ENCODE results near the gene SPA17. TPM values are rescaled to one million over a fixed set of nuclear protein-coding genes. Genes with fewer than 3 reads are reported as not detected.

The SPA17 gene
- total and polyA plus RNA-seq, 9 of the 15 experiments (the other 6 are each of a cell fraction or from before 2014, with no cell fraction given): 6.0 to 19.5 (median 12.6) TPM

DNA sequence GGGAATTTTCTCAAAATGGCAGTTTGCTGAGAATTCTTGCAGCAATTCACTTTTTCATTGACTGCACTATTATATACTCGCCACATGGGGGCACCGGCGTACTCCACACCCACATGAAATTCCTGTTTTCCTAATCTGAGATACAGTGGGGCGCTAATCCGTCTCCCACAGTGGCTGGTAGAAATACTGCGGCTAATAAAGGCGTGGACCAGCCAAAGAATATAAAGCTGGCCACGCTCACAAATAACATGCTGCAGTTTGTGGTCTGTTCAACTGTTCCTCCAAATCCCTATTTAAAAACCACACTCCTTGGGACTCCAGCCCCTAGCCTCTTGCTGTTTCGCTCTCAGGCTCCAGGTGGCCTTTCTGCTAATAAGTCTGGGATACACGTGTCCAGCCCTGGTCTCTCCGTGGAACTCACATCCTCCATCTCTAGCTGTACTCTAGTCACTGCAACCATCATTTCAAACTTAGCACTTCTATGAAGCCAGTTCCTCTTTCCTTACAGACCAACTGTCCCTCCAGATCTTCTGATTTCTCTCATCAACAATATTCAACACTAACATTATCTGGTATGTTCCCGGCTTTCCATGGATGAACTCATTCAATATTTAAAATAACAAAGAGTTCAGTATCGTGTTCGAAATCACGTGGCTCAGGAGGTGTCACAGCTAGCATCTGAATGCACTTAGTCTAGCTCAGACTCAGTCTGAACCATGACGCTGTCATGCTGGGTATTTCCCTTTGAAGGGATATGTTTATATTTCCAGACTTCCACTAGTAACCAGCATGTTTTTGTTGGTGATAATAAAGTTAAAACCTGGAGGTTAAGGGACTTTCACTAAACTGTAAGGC lies 29.1 kb upstream of the SPA17 start (continued):
- TF ChIP-seq, protein P1, sequence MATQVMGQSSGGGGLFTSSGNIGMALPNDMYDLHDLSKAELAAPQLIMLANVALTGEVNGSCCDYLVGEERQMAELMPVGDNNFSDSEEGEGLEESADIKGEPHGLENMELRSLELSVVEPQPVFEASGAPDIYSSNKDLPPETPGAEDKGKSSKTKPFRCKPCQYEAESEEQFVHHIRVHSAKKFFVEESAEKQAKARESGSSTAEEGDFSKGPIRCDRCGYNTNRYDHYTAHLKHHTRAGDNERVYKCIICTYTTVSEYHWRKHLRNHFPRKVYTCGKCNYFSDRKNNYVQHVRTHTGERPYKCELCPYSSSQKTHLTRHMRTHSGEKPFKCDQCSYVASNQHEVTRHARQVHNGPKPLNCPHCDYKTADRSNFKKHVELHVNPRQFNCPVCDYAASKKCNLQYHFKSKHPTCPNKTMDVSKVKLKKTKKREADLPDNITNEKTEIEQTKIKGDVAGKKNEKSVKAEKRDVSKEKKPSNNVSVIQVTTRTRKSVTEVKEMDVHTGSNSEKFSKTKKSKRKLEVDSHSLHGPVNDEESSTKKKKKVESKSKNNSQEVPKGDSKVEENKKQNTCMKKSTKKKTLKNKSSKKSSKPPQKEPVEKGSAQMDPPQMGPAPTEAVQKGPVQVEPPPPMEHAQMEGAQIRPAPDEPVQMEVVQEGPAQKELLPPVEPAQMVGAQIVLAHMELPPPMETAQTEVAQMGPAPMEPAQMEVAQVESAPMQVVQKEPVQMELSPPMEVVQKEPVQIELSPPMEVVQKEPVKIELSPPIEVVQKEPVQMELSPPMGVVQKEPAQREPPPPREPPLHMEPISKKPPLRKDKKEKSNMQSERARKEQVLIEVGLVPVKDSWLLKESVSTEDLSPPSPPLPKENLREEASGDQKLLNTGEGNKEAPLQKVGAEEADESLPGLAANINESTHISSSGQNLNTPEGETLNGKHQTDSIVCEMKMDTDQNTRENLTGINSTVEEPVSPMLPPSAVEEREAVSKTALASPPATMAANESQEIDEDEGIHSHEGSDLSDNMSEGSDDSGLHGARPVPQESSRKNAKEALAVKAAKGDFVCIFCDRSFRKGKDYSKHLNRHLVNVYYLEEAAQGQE (IDR thresholded peaks at IDR 0.05; ENCODE audit: borderline replicate concordance): peak; percentile 75
- TF ChIP-seq, protein P1 (CRISPR knock-in tag; IDR thresholded peaks at IDR 0.05; ENCODE audit: low read depth): no peak
- TF ChIP-seq ZFP36 (IDR thresholded peaks at IDR 0.05; ENCODE audit: low read depth, low read length, partially characterized antibody) (no peak), CTBP1 (IDR thresholded peaks at IDR 0.05; ENCODE audit: borderline replicate concordance) (peak; percentile 61; the same call in 1 of the 2 replicates), SP2 (IDR thresholded peaks at IDR 0.05; ENCODE audit: extremely low read depth, low read depth, low read length, poor library complexity, severe bottlenecking) (no peak), NFE2 (IDR thresholded peaks at IDR 0.05; ENCODE audit: low read depth) (no peak), L3MBTL2 (IDR thresholded peaks at IDR 0.05) (peak; percentile 72)
- TF ChIP-seq, protein P2, sequence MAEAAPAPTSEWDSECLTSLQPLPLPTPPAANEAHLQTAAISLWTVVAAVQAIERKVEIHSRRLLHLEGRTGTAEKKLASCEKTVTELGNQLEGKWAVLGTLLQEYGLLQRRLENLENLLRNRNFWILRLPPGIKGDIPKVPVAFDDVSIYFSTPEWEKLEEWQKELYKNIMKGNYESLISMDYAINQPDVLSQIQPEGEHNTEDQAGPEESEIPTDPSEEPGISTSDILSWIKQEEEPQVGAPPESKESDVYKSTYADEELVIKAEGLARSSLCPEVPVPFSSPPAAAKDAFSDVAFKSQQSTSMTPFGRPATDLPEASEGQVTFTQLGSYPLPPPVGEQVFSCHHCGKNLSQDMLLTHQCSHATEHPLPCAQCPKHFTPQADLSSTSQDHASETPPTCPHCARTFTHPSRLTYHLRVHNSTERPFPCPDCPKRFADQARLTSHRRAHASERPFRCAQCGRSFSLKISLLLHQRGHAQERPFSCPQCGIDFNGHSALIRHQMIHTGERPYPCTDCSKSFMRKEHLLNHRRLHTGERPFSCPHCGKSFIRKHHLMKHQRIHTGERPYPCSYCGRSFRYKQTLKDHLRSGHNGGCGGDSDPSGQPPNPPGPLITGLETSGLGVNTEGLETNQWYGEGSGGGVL (CRISPR knock-in tag; IDR thresholded peaks at IDR 0.05): no peak
- TF ChIP-seq, protein P3, sequence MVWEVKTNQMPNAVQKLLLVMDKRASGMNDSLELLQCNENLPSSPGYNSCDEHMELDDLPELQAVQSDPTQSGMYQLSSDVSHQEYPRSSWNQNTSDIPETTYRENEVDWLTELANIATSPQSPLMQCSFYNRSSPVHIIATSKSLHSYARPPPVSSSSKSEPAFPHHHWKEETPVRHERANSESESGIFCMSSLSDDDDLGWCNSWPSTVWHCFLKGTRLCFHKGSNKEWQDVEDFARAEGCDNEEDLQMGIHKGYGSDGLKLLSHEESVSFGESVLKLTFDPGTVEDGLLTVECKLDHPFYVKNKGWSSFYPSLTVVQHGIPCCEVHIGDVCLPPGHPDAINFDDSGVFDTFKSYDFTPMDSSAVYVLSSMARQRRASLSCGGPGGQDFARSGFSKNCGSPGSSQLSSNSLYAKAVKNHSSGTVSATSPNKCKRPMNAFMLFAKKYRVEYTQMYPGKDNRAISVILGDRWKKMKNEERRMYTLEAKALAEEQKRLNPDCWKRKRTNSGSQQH (CRISPR knock-in tag; IDR thresholded peaks at IDR 0.05): 0 out of 2 replicates have a peak, but pooled peaks have one; percentile 35

Data from K562 (cell line).